ENCODE results near the gene GAGE12H. TPM values are rescaled to one million over a fixed set of nuclear protein-coding genes. Genes with fewer than 3 reads are reported as not detected.
"Not testable (repeated sequence)": the region's sequence is repeated elsewhere in the genome, so short reads cannot be mapped to it uniquely, and the experiment has no call there.

The GAGE12H gene
- total RNA-seq, result not detected
- not detected for polyA plus RNA-seq
- long read RNA-seq, donor 1, result 0 reads
- long read RNA-seq, donor 2, result 0 reads
- long read RNA-seq, donor 3, result 0 reads
- long read RNA-seq, donor 4, result 0 reads
- long read RNA-seq, donor 5, result 0 reads
- long read RNA-seq, donor 6, result 0 reads
- long read RNA-seq, donor 7, result 0 reads
- long read RNA-seq, donor 8, result 0 reads
- long read RNA-seq, donor 9, result 0 reads
- long read RNA-seq, donor 10, result 0 reads

- H3K9me3 ChIP-seq; H3K4me3 ChIP-seq; H3K27ac ChIP-seq; intact Hi-C loops (cut with DNase I; ENCODE audit: low total_unique reads); H3K36me3 ChIP-seq; DNase-seq; H3K27me3 ChIP-seq; H3K4me1 ChIP-seq: not testable (repeated sequence)
- no CpG with 5 or more reads among the region's 16 CpGs for WGBS, 5 donors
These were observed at the start of gene GAGE12H for GRCh38 chrX:49579649-49580048. TSS of gene GAGE12H (plus strand) at chrX:49579949. CDS start at chrX:49581104, 1,155 bp downstream.

DNA sequence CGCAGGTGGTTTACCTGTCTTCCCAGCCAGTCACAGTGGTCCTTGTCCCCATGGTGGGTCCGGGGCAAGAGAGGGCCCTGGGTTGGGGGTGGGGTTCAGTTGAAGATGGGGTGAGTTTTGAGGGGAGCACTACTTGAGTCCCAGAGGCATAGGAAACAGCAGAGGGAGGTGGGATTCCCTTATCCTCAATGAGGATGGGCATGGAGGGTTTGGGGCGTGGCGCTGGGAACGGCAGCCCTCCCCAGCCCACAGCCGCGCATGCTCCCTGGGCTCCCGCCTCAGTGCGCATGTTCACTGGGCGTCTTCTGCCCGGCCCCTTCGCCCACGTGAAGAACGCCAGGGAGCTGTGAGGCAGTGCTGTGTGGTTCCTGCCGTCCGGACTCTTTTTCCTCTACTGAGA lies 47.9 kb upstream of the GAGE12H start, which contains the start of gene GAGE12C:
Gene GAGE12C (plus strand): TSS at position 301 of the 400 bp plus-strand sequence. CDS start 1,155 bp downstream, outside the sequence.
- H3K36me3 ChIP-seq; H3K9me3 ChIP-seq; H3K4me3 ChIP-seq; H3K27ac ChIP-seq; DNase-seq; intact Hi-C loops (cut with DNase I; ENCODE audit: low total_unique reads); H3K27me3 ChIP-seq; H3K4me1 ChIP-seq: not testable (repeated sequence)
- WGBS, 5 donors, result no CpG with 5 or more reads among the region's 16 CpGs

- intact Hi-C loops (cut with DNase I; ENCODE audit: low total_unique reads), result not testable (repeated sequence)
These were observed 38.3 kb upstream of the GAGE12H start, which contains the start of gene GAGE12D for GRCh38 chrX:49541433-49541832. TSS of gene GAGE12D (plus strand) at chrX:49541733. CDS start at chrX:49542888, 1,155 bp downstream.

GRCh38 chrX:49550989-49551388 lies 28.8 kb upstream of the GAGE12H start, which contains the start of gene GAGE12E:
TSS of gene GAGE12E (plus strand) at chrX:49551289. CDS start at chrX:49552444, 1,155 bp downstream.
- not testable (repeated sequence) for H3K4me1 ChIP-seq, H3K27ac ChIP-seq

More at GRCh38 chrX:49541433-49541832, 38.3 kb upstream of the GAGE12H start, which contains the start of gene GAGE12D:
- not testable (repeated sequence) for H3K36me3 ChIP-seq, H3K27me3 ChIP-seq, H3K9me3 ChIP-seq, H3K4me1 ChIP-seq, H3K27ac ChIP-seq, DNase-seq, H3K4me3 ChIP-seq
- WGBS, 5 donors, result no CpG with 5 or more reads among the region's 16 CpGs

GRCh38 chrX:49560542-49560941 lies 19.2 kb upstream of the GAGE12H start, which contains the start of gene GAGE12F:
TSS of gene GAGE12F (plus strand) at chrX:49560842. CDS start at chrX:49561997, 1,155 bp downstream.
- DNase-seq; H3K36me3 ChIP-seq; H3K27ac ChIP-seq; H3K4me1 ChIP-seq; H3K27me3 ChIP-seq; intact Hi-C loops (cut with DNase I; ENCODE audit: low total_unique reads); H3K4me3 ChIP-seq; H3K9me3 ChIP-seq: not testable (repeated sequence)
- WGBS, 5 donors, result no CpG with 5 or more reads among the region's 16 CpGs

More at GRCh38 chrX:49550989-49551388, 28.8 kb upstream of the GAGE12H start, which contains the start of gene GAGE12E:
- H3K9me3 ChIP-seq; H3K36me3 ChIP-seq; intact Hi-C loops (cut with DNase I; ENCODE audit: low total_unique reads); H3K27me3 ChIP-seq; H3K4me3 ChIP-seq; DNase-seq: not testable (repeated sequence)
- WGBS, 5 donors, result no CpG with 5 or more reads among the region's 16 CpGs

DNA sequence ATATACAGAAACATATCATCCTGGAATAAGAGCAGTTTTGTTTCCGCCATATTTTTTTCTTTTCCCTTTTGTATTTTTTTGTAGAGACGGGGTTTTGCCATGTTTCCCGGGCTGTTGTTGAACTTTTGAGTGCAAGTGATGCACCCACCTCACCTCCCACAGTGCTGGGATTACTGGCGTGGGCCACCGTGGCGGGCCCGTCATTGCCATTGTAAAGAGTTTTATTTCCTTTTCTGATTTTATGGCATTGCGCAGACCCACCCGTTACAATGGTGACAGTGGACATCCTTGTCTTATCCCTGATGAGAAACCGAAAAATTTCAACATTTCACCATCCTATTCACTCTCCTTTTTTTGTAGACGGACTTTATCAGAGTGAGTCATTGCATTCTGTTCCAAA lies 11.0 kb upstream of the GAGE12H start:
- not testable (repeated sequence) for DNase-seq

DNA sequence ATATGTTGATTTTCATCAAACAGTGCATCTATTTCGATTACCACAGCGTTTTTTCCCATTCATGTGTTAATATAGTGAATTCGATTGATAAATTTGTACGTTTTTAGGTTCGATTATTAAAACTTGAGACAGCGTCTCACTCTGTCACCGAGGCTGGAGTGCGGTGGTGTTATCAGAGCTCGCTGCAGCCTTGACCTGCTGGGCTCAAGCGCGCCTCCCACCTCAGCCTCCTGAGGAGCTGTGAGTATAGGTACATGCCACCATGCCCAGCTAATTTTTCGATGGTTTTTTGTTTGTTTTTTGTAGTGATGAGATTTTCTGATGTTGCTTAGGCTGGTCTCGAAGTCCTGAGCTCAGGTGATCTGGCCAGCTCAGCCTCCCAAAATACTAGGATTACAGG lies 10.6 kb upstream of the GAGE12H start:
- H3K27me3 ChIP-seq; H3K4me3 ChIP-seq; H3K4me1 ChIP-seq; H3K27ac ChIP-seq; DNase-seq; H3K36me3 ChIP-seq; intact Hi-C loops (cut with DNase I; ENCODE audit: low total_unique reads); H3K9me3 ChIP-seq: not testable (repeated sequence)
- 91 to 97% methylated on average over 9 of the region's 13 CpGs; no CpG with 5 or more reads in 3 of the 5 donors for WGBS, 5 donors

More for the DNA sequence above, 11.0 kb upstream of the GAGE12H start:
- H3K4me3 ChIP-seq; H3K4me1 ChIP-seq; H3K27ac ChIP-seq; intact Hi-C loops (cut with DNase I; ENCODE audit: low total_unique reads); H3K9me3 ChIP-seq; H3K27me3 ChIP-seq; H3K36me3 ChIP-seq: not testable (repeated sequence)
- WGBS, 5 donors, result 85% methylated on average over 4 of the region's 11 CpGs; no CpG with 5 or more reads in 4 of the 5 donors

- H3K9me3 ChIP-seq; H3K36me3 ChIP-seq; DNase-seq; H3K27ac ChIP-seq; H3K27me3 ChIP-seq; H3K4me3 ChIP-seq; H3K4me1 ChIP-seq; intact Hi-C loops (cut with DNase I; ENCODE audit: low total_unique reads): not testable (repeated sequence)
- WGBS, 5 donors, result no CpG with 5 or more reads among the region's 16 CpGs
These were observed 9.6 kb upstream of the GAGE12H start, which contains the start of gene GAGE12G for GRCh38 chrX:49570100-49570499. TSS of gene GAGE12G (plus strand) at chrX:49570400. CDS start at chrX:49571555, 1,155 bp downstream.

DNA sequence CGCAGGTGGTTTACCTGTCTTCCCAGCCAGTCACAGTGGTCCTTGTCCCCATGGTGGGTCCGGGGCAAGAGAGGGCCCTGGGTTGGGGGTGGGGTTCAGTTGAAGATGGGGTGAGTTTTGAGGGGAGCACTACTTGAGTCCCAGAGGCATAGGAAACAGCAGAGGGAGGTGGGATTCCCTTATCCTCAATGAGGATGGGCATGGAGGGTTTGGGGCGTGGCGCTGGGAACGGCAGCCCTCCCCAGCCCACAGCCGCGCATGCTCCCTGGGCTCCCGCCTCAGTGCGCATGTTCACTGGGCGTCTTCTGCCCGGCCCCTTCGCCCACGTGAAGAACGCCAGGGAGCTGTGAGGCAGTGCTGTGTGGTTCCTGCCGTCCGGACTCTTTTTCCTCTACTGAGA lies 9.4 kb downstream of the GAGE12H start, which contains the start of gene GAGE2A:
Gene GAGE2A (plus strand): TSS at position 301 of the 400 bp plus-strand sequence. CDS start 1,155 bp downstream, outside the sequence.
- no CpG with 5 or more reads among the region's 16 CpGs for WGBS, 5 donors
- H3K27me3 ChIP-seq; H3K27ac ChIP-seq; H3K36me3 ChIP-seq; intact Hi-C loops (cut with DNase I; ENCODE audit: low total_unique reads); H3K4me1 ChIP-seq; H3K4me3 ChIP-seq; H3K9me3 ChIP-seq; DNase-seq: not testable (repeated sequence)

GRCh38 chrX:49589769-49590478 lies 10.2 kb downstream of the GAGE12H start:
- H3K36me3 ChIP-seq; H3K4me3 ChIP-seq; H3K27ac ChIP-seq; H3K27me3 ChIP-seq; H3K4me1 ChIP-seq; intact Hi-C loops (cut with DNase I; ENCODE audit: low total_unique reads); H3K9me3 ChIP-seq: not testable (repeated sequence)
- DNase-seq, result peak; percentile 16 to 41
- 90 to 94% (median 92%) methylated on average over 21 to 32 of the region's 37 CpGs for WGBS, 5 donors

- H3K27me3 ChIP-seq; H3K9me3 ChIP-seq; H3K27ac ChIP-seq; H3K4me3 ChIP-seq; H3K4me1 ChIP-seq; intact Hi-C loops (cut with DNase I; ENCODE audit: low total_unique reads); DNase-seq; H3K36me3 ChIP-seq: not testable (repeated sequence)
- 87 to 94% (median 91%) methylated on average over 10 to 15 of the region's 17 CpGs for WGBS, 5 donors
These were observed 10.7 kb downstream of the GAGE12H start for GRCh38 chrX:49590488-49590887.

GRCh38 chrX:49598720-49599119 lies 19.0 kb downstream of the GAGE12H start, which contains the start of gene GAGE1:
TSS of gene GAGE1 (plus strand) at chrX:49599020. CDS start at chrX:49600175, 1,155 bp downstream.
- H3K36me3 ChIP-seq; intact Hi-C loops (cut with DNase I; ENCODE audit: low total_unique reads); H3K27ac ChIP-seq; DNase-seq; H3K9me3 ChIP-seq; H3K4me1 ChIP-seq; H3K4me3 ChIP-seq; H3K27me3 ChIP-seq: not testable (repeated sequence)
- WGBS, 5 donors, result no CpG with 5 or more reads among the region's 16 CpGs
